Midbrain (tissue), 1 donor: ENCODE results near the gene GMDS.

Source experiments
- DNase-seq: peaks from one replicate; lab custom pipeline; 2025; lab: John Stamatoyannopoulos, UW

GMDS gene

DNA sequence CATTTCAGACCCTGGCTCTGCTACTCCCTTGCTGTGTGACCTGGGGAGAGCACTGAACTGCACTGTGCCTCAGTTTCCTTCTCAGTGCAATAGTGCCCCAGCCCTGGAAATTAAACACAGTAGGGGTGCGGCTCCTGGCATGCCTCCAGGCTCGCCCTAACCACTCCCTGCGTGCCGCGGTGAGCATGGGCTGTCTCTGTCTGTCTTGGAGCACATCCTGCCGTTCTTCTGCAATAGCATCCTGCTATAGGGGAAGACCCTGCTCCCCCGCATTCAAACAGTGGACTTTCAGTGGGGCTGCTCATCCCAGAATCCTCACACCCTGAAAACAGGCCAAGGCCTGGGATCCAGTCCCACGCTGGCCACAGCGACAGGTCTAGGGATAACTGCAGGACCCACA, 506.2 kb downstream of the GMDS start:
- no peak for DNase-seq

DNA sequence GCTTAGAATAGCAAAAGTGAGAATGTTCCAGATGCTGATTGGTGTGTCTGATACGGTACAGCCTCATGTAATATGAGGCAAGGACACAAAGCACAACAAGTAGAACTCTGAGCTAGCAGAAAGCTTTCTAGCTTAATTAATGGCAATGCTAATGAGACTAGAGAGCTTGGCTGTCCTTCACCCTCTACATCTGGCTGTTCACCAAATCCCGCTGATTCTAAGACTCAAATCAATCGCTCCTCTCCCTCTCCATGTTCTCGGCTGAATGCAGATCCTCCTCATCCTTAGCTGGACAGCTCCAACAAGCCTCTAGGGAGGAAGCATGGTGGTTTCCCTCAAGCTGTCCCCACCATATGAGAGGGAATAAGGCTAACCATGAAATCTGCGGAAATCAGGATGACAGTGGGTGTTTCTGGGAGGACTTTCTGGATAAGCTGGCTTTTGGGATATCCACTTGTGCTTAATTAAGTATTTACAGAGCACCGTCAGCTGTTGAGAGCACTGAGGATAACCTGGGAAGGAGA, 506.8 kb downstream of the GMDS start:
- DNase-seq, result no peak

DNA sequence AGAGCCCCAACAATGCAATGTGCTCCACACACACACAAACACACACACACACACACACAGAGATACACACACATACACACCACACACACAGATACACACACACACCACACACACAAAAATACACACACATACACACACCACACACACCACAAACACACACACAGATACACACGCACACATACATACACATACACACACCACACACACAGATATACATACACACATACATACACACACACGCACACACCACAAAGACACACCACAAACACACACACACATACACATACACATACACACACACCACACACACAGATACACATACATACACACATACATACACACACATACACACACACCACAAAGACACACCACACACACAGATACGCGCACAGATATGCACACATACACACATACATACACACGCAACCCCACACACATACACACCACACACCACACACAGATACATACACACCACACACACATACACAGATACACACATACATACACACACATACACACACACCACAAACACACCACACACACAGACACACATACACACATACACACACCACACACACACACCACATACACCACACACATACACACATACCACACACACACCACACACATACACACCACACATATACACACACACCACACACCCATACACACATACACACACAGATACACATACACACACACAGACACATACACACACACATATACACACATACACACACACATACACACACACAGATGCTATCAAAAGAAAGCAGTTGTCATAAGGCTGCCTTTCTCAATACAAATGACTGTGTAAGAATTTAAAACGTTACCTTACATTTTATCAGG, 507.7 kb downstream of the GMDS start:
- no peak for DNase-seq

DNA sequence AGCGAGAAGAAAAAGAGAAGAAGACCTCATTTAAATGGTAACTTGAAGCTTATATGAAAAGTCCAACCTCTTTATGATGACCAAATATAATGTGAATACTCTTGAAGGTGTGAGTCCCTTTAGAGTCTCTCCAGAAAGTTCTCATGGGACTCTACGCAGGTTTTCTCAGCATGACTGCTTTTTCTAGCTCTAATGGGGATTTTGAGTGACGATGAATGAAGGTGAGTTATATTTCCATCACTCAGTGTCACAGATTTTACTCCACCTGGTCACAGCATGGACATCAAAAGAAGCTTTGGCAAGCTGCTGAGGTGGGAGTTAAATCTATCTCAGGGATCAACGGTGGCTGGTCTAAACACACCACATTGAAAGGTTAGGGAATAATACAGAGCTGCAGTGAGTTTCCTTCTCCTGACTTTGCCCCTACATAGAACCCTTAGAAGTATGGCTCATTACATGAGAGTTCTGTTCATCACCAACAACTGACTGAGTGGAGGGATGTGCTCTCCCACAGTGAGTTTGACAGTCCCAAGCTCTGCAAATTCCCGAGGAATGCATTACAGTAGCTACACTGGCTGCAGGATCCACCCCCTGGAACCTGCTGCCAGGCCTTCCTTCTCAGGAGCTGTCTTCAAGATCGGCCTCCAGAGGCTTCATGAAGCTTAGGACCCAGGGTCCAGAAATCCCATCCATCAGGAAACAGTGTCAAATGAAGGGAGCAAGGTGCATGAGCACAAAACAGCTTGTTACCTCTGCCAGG, 508.9 kb downstream of the GMDS start:
- no peak for DNase-seq

DNA sequence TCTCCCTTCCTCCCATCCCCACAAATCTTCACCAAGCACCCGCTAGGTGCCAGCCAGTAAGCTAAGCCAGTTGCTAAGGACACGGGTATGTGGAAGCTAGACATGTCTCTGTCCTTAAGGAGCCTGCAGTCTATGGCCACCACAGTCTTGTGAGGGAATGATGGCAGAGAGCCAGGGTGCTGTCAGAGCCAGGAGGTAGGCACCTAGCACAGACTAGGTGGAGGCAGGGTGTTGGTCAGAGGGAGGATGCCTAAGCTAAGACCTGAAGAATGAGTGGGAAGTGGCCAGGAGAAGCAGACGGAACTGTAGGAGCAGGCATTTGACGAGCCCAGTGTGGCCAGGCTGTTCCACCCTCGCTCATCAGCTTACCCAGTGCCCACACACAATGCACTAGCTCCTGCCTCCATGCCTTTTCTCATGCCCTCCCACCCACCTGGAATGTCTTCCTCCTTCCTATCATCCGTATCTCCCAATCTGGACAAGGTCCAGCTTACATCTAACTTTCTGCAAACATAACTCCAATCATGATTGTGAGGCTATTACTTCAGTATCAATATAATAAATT, 510.1 kb downstream of the GMDS start:
- DNase-seq, result no peak

DNA sequence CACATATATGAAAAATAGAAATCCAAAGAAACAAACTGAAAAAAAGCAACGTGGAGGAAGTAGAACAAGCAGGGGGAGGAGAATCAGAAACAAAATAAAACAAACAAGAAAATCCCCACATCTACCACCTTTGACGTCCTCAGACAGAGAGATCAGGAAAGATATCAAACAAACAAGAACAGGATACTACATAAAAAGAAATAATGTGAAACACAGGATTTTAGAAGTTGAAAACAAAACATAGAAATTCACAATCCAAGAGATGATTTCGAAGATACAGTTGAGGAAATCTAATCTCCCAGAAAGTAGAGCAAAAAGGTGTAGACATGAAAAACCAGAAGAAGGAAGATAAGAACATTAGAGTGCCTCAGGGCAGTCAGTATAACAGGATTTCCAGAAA, 514.5 kb downstream of the GMDS start:
- no peak for DNase-seq

DNA sequence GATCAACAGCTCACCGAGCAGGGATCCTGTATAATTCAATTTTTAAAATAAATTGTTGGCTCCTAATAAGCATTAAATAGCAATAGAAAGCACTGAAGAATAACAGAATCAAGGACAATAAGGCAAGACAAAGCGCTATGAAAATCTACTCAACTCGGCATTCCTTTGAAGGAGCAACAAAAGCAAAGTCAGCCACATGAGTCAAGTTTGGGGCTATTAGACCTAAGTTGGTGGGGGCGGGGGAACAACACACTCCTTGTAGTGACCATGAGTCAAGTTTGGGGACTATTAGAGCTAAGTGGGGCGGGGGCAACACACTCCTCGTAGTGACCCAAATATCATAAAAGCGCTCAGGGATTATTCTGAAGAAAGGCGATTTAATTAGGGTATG, 515.7 kb downstream of the GMDS start:
- no peak for DNase-seq

DNA sequence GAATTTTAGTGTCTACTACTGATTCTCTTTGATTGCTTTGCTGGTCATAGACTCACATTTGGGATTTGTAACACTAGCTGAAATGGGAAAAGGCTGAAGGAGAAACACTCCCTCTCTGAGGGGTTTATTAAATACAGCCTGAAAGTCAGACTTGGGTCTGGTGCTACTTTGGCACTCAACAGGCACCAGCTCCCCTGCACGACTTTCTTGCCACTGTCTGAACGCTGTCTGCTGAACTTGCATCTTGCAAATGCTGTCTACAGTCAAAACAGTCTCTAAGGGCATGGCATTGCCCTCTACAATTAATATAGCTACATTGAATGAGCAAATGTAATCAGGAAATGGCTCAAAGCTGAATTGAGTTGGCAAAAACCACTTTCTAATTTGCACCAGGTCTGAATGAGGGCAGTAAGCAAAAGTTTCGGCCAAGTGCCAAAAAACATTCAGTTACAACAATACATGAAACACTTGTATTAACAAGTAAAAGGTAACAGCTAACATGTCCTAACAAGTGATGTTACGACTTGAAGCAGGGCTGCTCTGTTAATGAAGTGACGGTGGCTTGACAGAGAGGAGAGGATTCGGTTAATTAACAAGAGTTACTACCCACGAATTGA, 516.2 kb downstream of the GMDS start:
- DNase-seq, result no peak

DNA sequence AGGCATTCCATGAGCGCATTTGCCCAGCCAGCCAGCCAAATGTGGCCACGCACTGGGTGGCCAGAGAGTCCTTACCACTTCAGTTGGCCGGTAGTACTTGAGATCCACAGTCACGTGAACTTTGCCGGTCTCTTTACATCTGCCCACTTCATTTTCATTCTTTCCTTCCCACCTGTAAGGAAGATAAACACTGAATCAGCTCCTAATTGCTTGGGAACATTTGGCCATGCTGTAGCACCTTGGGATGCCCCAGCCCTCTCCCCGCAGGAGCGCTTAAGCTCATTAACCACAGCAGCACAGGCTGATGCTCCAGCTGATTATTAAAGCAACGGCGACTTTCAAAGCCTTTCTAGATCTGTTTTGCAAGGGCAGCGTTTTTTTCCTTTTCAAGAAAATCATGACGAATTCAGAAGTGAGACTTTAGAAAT, 519.0 kb downstream of the GMDS start:
- no peak for DNase-seq

DNA sequence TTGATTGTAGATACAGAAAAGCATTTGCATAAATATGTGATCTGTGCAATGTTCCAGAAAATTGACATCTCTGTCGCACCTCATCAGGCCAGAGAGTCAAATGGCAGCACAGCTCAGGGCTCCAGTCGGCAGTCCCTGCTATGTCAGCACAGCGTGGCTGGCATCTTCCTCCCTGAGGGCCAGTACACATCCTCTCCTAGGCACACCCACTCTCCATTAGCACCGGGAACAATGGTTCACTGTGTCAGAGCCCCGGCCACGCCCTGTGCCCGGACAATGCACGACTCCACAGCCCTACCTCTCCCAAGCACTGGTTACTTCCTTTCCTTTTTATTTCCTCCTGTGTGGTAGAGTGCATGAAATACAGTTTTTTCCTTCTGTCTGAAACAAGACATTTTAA, 520.8 kb downstream of the GMDS start:
- DNase-seq, result no peak

DNA sequence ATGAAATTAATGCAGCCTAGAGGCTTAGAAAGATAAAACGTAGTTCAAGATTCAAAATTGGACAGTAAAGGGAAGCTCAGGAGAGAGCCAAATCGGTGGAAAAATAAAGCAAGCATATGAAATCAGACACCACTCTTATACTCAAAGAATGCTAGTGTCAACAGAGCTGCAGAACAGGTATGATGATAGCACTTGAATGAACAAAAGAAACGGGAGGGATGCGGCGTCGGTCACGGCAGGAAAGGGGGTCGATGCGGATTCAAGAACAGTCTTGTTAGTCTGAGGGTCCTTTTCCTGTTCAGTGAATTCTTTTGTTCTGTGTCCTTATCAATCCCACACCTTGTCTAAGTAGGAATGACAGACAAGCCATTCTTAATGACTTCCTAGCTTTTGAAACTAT, 521.3 kb downstream of the GMDS start:
- no peak for DNase-seq

DNA sequence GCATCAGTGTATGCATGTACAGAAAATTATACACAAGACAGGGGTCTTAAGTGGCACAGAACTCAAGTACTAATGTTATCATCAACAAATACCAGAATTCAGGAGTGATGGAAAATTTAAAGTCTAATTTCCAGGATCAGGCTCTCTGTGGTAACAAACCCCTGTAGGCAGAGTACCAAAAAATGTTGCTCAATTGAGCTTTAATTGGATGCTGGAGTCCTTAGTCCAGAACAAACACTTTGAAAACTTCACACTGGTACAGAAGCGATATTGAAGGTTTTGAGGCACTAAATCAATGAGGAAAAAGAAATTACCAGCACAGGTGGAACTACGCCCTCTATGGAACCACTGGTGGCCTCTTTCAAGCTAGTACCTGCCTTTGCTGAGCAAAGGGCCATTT, 522.6 kb downstream of the GMDS start:
- no peak for DNase-seq

DNA sequence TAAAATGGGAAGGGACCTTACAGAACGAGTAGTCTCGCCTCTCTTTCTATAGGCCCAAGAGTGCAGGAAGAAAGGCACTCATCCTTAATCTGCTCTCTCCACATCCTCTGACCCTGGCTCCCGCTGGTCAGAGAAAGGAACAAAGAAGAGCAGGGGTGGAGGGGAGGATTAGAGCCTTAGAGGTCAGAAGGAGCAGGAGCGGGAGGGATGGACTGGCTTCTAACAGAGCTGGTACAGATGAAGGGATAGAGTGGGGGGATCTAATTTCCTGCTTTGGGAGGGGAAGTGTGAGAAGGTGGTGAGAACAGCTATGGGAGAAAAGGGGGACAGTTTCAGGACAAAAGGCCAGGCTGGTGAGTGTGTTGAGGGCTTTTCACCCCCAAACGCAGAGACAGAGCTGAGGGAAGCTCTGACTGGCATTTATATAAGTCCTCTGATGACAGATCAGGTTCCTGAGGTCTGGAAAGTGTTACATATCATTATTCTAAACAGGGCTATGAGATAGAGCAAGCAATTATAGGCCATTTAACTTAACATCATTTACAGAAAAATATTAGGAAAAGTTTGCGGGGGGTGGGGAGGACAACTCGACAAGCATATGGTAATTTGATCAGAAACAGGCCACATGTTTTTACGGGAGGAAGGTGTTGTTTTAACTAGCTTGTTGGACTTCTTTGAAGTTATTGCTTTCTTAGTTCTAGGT, 524.6 kb downstream of the GMDS start:
- no peak for DNase-seq

DNA sequence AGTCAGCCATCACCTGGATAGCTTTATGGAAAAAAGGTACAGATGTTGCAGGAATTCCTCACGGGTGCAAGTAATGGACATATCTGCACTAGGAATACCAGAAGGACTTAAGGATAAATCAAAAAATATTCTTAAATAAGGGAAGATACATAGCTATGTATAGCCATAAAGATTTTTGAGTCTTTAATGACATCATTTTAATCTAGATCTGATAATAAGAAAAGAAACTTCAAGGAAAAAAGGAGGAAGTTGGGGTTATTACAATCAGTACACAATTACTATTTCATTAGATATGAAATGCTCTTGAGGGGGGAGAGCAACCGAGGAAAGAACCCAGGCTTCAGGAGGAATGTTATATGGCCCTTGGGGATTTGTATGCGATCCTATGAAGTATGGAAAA, 525.5 kb downstream of the GMDS start:
- DNase-seq, result no peak

DNA sequence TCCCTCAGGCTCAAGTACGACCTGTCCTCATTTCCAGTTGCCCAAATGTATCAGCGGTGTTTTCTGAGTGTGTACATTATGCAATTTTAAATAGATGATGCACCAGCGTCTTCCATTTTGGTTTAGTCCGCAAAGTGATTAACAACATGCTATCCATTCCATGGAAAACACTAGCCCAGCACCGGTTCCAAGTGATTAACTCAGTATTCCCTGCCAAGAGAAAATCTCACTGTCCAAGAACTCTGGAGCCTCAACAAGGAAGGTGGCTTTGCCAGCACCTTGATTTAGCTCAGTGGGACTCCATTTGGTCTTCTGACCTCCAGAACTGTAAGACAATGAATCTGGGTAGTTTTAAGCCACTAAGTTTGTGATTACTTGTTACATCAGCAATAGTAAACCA, 528.5 kb downstream of the GMDS start:
- DNase-seq, result no peak

DNA sequence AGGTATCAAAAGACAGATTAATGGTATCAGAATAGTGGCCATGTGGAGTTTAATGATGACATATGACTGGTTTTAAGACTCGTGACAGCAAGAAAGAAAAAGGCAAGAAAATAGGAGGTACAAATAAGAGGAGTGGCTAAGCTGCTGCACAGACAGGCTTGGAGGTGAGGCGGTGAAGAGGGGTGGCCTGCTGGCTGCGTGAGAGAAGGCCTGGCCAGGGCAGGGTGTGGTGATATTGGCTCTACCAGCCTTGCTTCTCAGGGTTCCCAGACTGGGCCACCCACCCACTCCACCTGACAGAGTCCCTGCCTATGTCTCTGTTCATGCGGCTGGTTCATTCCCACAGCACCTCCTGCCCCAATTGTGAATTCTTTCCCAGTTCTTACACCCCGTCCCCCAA, 529.0 kb downstream of the GMDS start:
- DNase-seq, result no peak

DNA sequence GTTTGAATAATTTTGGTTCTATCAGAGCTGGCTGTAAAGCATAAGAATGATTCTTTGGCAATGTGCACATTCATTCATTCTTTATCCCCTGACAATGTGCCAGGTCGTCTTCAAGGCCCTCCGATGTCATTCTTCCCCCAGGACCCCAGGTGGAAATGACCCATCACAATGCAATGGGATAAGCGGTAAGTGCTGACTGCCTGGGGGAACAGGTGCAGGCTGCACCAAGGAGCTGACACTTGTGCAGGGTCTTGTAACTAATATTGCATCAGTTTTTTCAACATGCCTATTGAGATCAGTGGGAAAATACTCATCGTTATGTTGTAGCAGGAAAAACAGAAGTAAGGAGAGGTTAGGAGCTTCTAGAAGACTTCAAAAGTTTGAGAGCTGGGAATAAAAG, 530.1 kb downstream of the GMDS start:
- DNase-seq, result no peak

DNA sequence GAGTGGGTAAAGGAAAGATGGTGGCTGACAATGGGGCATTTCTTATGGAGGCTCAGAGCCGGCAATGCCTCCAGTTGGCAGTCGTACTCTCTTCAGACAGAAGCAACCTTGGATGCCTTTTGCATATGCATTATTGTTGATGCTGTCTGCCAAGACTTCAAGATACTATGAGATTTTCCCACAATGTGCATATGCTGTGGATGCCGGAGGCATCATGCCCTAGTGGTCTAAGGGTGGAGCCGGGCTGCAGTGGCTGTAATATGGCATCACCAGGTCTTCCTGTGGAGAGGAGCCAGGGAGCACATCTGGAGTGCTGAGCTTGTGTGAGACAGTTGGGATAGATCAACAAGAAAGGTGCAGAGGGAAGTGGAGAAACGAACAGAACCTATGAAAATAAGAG, 530.8 kb downstream of the GMDS start:
- no peak for DNase-seq

DNA sequence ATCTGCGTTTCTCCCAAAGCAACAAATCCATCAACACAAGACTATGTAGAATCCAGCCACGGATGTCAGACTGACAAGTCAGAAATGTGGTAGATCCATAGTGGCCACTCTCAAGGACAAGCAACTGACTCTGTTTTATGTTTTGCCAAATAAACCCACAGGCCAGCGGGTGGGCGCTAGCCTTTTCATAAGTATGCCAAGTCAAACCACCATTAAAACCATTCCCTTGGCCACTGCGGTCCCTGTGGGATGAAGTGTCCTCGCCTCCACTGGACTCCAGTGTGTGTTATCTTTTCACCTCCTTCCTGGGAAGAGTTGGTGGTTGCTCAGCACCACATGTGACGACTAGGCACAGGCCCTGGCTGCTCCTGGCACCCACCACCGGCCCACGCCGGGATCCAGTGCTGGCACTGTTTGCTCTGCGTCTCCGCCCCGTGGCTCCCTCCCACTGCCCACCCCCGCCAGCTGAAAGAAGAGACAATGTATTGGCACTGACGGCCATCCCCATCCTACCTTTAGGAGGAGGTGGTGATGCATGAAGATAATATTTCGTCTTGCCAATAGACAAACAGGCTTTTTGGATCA, 532.3 kb downstream of the GMDS start:
- no peak for DNase-seq

DNA sequence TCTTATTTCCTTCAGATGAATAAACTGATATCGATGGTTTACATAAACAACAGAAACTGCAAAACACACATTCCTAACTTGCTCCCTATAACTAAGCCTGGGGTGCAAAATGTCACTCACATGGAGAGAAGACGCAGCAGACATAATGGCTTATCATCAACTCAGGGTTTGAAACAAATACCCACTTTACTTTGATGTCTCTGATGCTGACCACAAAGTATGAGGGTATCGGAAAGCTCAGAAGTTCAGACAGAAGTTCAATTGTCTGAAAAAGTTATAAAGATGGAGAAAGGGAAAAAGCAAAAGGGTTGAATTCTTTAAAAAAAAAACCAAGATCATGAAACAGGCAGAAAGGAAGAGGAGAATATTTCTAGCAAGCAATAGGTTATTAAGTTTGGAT, 533.0 kb downstream of the GMDS start:
- DNase-seq, result no peak

DNA sequence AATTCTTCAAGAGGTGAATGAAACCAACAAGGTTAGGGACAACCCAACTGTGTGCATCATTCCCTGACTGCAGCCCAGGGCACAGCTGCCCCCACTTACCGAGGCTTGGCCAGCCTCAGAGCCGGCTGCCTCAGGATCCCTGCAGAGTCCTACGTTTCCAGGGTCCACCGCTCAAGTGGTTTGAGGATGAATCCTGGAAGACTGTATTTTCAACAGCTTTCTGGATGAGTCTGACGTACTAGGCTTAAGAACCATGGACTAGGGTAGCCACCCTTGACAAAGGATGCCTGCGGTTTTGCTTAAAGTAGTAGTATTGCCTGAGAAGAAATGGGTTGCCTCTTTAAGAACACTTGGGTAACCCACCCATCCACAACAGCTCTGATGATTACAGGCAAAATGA, 534.3 kb downstream of the GMDS start:
- no peak for DNase-seq

DNA sequence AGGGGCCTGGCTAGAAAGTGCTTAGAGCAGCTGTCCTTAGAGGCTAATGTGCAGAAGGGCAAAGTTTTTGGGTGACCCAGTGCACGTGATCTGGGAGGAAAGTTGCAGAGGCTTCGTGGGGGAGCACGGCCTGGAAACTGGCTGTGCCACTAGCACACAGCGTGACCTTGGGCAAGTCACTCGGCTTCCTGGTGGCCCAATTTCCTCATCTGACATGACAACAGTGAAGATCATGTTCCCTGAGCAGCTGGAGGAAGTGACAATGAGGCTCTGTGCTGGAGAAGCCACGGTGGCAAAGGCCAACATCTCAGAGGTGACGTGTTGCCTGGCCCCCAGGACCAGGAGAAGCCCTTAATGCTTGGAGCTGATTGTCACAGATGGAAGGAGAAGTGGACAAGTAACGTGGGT, 536.2 kb downstream of the GMDS start:
- DNase-seq, result no peak
